Fibroblast of lung (primary cell): Measurements from ENCODE around the gene NHSL1. TPM values are rescaled to one million over a fixed set of nuclear protein-coding genes. Genes with fewer than 3 reads are reported as not detected.

ENCODE experiments used
- DNase-seq, 2 donors: peaks; one replicate each; pipeline versions ENCODE4 v3.0.0 to v3.0.0-alpha.2; 2010; ENCODE audit warnings: low read depth in 2 of 2
- H2AFZ ChIP-seq: 2 replicates; pipeline ENCODE4 v1.5.1; 2012; ENCODE audit warnings: low read length, control low read depth, inconsistent platforms
- H3K27ac ChIP-seq: 2 replicates; pipeline ENCODE4 v1.5.1; 2011; ENCODE audit warnings: low read length, control low read depth; ENCODE audit not compliant: insufficient read depth
- H3K27me3 ChIP-seq: 2 replicates; pipeline ENCODE4 v1.5.1; 2011; ENCODE audit warnings: mild to moderate bottlenecking, low read length; ENCODE audit not compliant: control insufficient read depth, insufficient read depth
- H3K36me3 ChIP-seq: 2 replicates; pipeline ENCODE4 v1.5.1; 2011; ENCODE audit warnings: low read length; ENCODE audit not compliant: control insufficient read depth, insufficient read depth
- H3K4me1 ChIP-seq: 2 replicates; pipeline ENCODE4 v1.5.1; 2011; ENCODE audit warnings: low read length; ENCODE audit not compliant: control insufficient read depth, insufficient read depth; ENCODE audit errors: extremely low read depth
- H3K4me2 ChIP-seq: 2 replicates; pipeline ENCODE4 v1.5.1; 2011; ENCODE audit warnings: low read length, control low read depth; ENCODE audit not compliant: insufficient read depth; ENCODE audit errors: extremely low read depth
- H3K4me3 ChIP-seq, 4 experiments: fragments of 200-600 bp in 1 of 4; sonication (generic) in 1 of 4; replicated peaks in 1 of 4; 2 replicates each; pipeline ENCODE4 v1.5.1; 2011 to 2016; ENCODE audit warnings: low read length in 4 of 4, low read depth in 3 of 4, mild to moderate bottlenecking in 3 of 4, control low read depth in 2 of 4, inconsistent platforms in 1 of 4, mixed read lengths in 1 of 4; ENCODE audit not compliant: insufficient read depth in 1 of 4; ENCODE audit errors: control extremely low read depth in 1 of 4
- H3K79me2 ChIP-seq: 2 replicates; pipeline ENCODE4 v1.5.1; 2012; ENCODE audit warnings: mild to moderate bottlenecking, low read length, inconsistent platforms; ENCODE audit not compliant: control insufficient read depth, insufficient read depth
- H3K9ac ChIP-seq: 2 replicates; pipeline ENCODE4 v1.5.1; 2011; ENCODE audit warnings: mild to moderate bottlenecking, low read length, control low read depth; ENCODE audit not compliant: insufficient read depth
- H3K9me3 ChIP-seq: 2 replicates; pipeline ENCODE4 v1.5.1; 2012; ENCODE audit warnings: low read depth, low read length; ENCODE audit not compliant: control insufficient read depth, insufficient read depth
- H4K20me1 ChIP-seq: 2 replicates; pipeline ENCODE4 v1.5.1; 2011; ENCODE audit warnings: low read length; ENCODE audit not compliant: control insufficient read depth, insufficient read depth; ENCODE audit errors: extremely low read depth
- EZH2 ChIP-seq: IDR thresholded peaks from 2 replicates; pipeline ENCODE4 v1.5.1; 2012; ENCODE audit warnings: low read length, control low read depth, mild to moderate bottlenecking; ENCODE audit errors: missing control alignments
- polyA plus RNA-seq, 2 donors: library from polyadenylated mRNA; depleted of rRNA in 1 of 2; stranded (reverse) in 1 of 2; unstranded in 1 of 2; fragments of >200 nt; gene quantifications; 2 replicates each; pipeline ENCODE4 v1.2.1, GENCODE V29; 2011 to 2012; ENCODE audit warnings: missing spikeins in 1 of 2
- total RNA-seq: library from RNA; depleted of rRNA; stranded (reverse); fragments of >200 nt; gene quantifications from 2 replicates; pipeline ENCODE4 v1.2.1, GENCODE V29; 2014
- TF ChIP-seq, protein P1 (sequence below), 2 donors: IDR thresholded peaks in 1 of 2; conservative IDR thresholded peaks in 1 of 2; 1 replicate in 1 of 2; 2 replicates in 1 of 2; pipeline ENCODE4 v1.5.1; 2011 to 2012; ENCODE audit warnings: low read length in 2 of 2, control low read depth in 1 of 2, inconsistent platforms in 1 of 2, low read depth in 1 of 2, mild to moderate bottlenecking in 1 of 2

NHSL1 gene
- total and polyA plus RNA-seq, 2 donors (not counting 1 experiment from before 2014, with no cell fraction given) = 9.5 to 10.6 TPM

DNA sequence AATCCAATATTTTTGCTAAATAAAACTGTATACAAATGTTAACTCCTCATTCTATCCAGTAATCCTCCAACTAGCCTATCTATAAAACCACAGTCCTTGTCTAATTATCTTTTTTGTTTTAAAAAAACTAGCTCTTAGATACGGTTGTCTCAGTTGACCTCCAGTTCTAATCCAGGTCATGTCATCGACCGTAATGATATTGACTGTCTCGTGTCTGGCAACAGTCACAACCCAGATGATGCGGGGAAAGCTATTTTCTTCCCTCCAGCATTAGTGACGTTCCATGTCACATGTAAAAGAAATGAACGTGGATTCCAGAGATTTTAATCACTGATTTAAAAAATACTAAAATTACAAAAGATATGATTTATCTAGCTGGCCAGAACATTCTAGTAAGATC lies 59.7 kb downstream of the NHSL1 start:
- Histone ChIP-seq H3K4me2 (no peak overlapping the region), H3K9ac (no peak overlapping the region), H3K79me2 (no peaks in the 10 kb centered on the region), H3K9me3 (no peaks in the 10 kb centered on the region), H3K27ac (no peak overlapping the region), H3K4me3 (no peak overlapping the region), H4K20me1 (no peaks in the 10 kb centered on the region), H2AFZ (no peak overlapping the region), H3K4me1 (no peaks in the 10 kb centered on the region), H3K36me3 (no peaks in the 10 kb centered on the region), H3K27me3 (no peaks in the 10 kb centered on the region)
- no peak for TF ChIP-seq EZH2
- TF ChIP-seq, protein P1, sequence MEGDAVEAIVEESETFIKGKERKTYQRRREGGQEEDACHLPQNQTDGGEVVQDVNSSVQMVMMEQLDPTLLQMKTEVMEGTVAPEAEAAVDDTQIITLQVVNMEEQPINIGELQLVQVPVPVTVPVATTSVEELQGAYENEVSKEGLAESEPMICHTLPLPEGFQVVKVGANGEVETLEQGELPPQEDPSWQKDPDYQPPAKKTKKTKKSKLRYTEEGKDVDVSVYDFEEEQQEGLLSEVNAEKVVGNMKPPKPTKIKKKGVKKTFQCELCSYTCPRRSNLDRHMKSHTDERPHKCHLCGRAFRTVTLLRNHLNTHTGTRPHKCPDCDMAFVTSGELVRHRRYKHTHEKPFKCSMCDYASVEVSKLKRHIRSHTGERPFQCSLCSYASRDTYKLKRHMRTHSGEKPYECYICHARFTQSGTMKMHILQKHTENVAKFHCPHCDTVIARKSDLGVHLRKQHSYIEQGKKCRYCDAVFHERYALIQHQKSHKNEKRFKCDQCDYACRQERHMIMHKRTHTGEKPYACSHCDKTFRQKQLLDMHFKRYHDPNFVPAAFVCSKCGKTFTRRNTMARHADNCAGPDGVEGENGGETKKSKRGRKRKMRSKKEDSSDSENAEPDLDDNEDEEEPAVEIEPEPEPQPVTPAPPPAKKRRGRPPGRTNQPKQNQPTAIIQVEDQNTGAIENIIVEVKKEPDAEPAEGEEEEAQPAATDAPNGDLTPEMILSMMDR (conservative IDR thresholded peaks at IDR 0.05 in 1 of 2, IDR thresholded peaks at IDR 0.05 in 1 of 2; ENCODE audit: low read depth in 1 of 2, low read length in 2 of 2) = no peak
- no peak for DNase-seq

GRCh38 chr6:138434925-138435324 lies 64.4 kb downstream of the NHSL1 start:
- Histone ChIP-seq H3K27me3 (no peaks in the 10 kb centered on the region), H3K27ac (no peak overlapping the region), H3K4me3 (no peak overlapping the region), H3K4me1 (no peaks in the 10 kb centered on the region), H3K79me2 (no peaks in the 10 kb centered on the region), H2AFZ (no peak overlapping the region), H3K9ac (no peak overlapping the region), H4K20me1 (no peaks in the 10 kb centered on the region), H3K9me3 (no peaks in the 10 kb centered on the region), H3K36me3 (peaks cover 1% of the 10 kb centered on the region), H3K4me2 (no peak overlapping the region)
- DNase-seq = no peak
- TF ChIP-seq EZH2 = no peak
- TF ChIP-seq, protein P1 (conservative IDR thresholded peaks at IDR 0.05 in 1 of 2, IDR thresholded peaks at IDR 0.05 in 1 of 2; ENCODE audit: low read depth in 1 of 2, low read length in 2 of 2) = no peak

DNA sequence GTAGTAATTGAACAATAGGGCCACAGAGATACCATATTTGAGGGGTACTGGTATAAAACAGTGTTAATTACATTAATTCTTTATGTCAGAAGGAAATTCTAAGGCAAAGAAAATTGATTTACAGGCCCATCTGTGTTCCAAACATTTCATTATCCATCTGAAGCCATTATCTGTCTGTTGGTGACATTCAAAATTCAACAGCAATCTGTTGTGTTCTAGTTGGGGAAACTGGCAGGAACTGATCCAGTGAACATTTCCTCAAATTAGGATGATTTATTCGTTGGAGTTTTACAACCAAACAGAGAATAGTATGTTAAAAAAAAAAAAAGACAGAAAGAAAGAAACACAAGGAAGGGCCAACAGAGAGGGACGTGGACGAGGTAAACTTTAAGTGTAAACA lies 65.2 kb downstream of the NHSL1 start:
- Histone ChIP-seq H2AFZ (no peak overlapping the region), H4K20me1 (no peaks in the 10 kb centered on the region), H3K4me3 (no peak overlapping the region), H3K36me3 (peaks cover 1% of the 10 kb centered on the region), H3K9ac (no peak overlapping the region), H3K4me2 (no peak overlapping the region), H3K79me2 (no peaks in the 10 kb centered on the region), H3K27me3 (no peaks in the 10 kb centered on the region), H3K4me1 (peaks cover 3% of the 10 kb centered on the region), H3K9me3 (no peaks in the 10 kb centered on the region), H3K27ac (no peak overlapping the region)
- TF ChIP-seq, protein P1 (conservative IDR thresholded peaks at IDR 0.05 in 1 of 2, IDR thresholded peaks at IDR 0.05 in 1 of 2; ENCODE audit: low read depth in 1 of 2, low read length in 2 of 2) = no peak
- no peak for TF ChIP-seq EZH2
- no peak for DNase-seq
